ENCODE data around the gene DSC1. TPM values are rescaled to one million over a fixed set of nuclear protein-coding genes. Genes with fewer than 3 reads are reported as not detected.
"Not testable (repeated sequence)": the region's sequence is repeated elsewhere in the genome, so short reads cannot be mapped to it uniquely, and the experiment has no call there.

Gene DSC1
- total and polyA plus RNA-seq, 7 donors = 0.09 TPM; not detected in 6

DNA sequence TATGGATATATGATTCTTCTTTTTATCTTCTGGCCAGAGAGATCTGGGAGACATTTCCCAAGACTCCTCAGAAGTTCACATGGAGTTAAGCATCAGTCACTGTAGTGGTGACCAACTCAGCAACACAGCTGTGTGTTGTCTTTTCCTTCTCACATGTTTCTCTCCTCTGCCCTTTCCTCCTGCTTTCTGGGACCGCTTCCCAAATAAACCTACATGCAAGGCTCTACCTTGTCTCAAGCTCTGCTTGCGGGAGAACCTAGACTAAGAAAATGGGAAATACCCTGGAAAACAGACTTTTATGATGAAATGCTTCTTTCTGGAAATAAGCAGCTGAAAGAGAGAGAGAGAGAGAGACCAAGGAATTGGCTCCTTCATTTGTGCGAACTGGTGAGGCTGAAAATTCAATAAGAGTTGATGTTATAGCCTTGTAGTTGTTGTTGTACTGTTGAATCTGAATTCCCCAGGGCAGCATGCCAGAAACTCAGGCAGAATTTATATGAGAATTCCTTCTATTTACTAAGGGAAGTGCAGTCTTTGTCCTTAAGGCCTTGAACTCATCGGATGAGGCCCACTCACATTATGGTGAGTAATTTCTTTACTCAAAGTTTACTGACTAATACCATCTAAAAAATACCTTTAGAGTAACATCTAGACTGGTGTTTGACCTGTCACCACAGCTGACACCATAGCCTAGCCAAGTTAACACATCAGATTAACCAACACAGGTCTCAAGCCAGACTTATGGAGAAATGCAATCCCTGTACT lies 22.7 kb upstream of the DSC1 start:
- intact Hi-C loops (cut with DNase I) = no loop called here
- TF ChIP-seq POLR2AphosphoS5 (IDR thresholded peaks at IDR 0.05) (no peak), POLR2A (IDR thresholded peaks at IDR 0.05) (no peak), EP300 (IDR thresholded peaks at IDR 0.05) (no peak)
- TF ChIP-seq, protein P1, sequence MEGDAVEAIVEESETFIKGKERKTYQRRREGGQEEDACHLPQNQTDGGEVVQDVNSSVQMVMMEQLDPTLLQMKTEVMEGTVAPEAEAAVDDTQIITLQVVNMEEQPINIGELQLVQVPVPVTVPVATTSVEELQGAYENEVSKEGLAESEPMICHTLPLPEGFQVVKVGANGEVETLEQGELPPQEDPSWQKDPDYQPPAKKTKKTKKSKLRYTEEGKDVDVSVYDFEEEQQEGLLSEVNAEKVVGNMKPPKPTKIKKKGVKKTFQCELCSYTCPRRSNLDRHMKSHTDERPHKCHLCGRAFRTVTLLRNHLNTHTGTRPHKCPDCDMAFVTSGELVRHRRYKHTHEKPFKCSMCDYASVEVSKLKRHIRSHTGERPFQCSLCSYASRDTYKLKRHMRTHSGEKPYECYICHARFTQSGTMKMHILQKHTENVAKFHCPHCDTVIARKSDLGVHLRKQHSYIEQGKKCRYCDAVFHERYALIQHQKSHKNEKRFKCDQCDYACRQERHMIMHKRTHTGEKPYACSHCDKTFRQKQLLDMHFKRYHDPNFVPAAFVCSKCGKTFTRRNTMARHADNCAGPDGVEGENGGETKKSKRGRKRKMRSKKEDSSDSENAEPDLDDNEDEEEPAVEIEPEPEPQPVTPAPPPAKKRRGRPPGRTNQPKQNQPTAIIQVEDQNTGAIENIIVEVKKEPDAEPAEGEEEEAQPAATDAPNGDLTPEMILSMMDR (IDR thresholded peaks at IDR 0.05) = no peak
- Histone ChIP-seq H3K9me3 (no peaks in the 10 kb centered on the region), H3K4me1 (no peaks in the 10 kb centered on the region), H3K36me3 (no peaks in the 10 kb centered on the region), H3K27me3 (no peaks in the 10 kb centered on the region), H3K4me3 (no peak overlapping the region), H3K27ac (no peak overlapping the region)
- WGBS, 2 donors = 52 to 79% methylated on average over 4 of the region's 4 CpGs
- no peak for DNase-seq

DNA sequence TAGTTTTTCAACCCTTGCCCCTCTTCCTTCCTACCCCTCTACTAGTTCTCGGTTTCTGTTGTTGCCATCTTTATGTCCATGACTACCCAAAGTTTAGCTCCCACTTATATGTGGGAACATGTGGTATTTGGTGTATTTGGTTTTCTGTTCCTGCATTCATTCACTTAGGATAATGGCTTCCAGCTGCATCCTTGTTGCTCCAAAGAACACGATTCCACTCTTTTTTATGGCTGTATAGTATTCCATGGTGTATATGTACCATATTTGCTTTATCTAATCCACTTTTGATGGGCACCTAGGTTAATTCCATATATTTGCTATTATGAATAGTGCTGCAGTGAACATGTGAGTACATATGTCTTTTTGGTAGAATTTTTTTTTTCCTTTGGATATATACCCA lies 20.6 kb upstream of the DSC1 start:
- H3K27me3 ChIP-seq = no peaks in the 10 kb centered on the region
- DNase-seq = no peak
- intact Hi-C loops (cut with DNase I) = no loop called here
- no peak overlapping the region for H3K27ac ChIP-seq
- WGBS, 2 donors = 86 to 88% methylated on average over 2 of the region's 2 CpGs
- no peak for TF ChIP-seq POLR2AphosphoS5 (IDR thresholded peaks at IDR 0.05)
- TF ChIP-seq, protein P1 (IDR thresholded peaks at IDR 0.05) = no peak
- TF ChIP-seq EP300 (IDR thresholded peaks at IDR 0.05) = no peak
- TF ChIP-seq POLR2A (IDR thresholded peaks at IDR 0.05) = no peak
- no peak overlapping the region for H3K4me3 ChIP-seq
- H3K36me3 ChIP-seq = no peaks in the 10 kb centered on the region
- no peaks in the 10 kb centered on the region for H3K9me3 ChIP-seq
- no peaks in the 10 kb centered on the region for H3K4me1 ChIP-seq

DNA sequence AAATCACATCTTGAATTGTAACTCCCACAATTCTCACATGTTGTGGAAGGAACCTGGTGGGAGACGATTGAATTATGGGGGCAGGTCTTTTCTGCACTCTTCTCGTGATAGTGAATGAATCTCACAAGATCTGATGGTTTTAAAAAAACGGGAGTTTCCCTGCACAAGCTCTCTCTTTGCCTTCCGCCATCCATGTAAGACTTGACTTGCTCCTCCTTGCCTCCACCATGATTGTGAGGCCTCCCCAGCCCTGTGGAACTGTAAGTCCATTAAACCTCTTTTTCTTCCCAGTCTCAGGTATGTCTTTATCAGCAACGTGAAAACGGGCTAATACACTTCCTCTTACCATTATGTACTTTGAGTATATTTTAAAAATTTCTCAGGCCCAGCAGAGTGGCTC lies 14.7 kb upstream of the DSC1 start:
- not testable (repeated sequence) for H3K27ac ChIP-seq

DNA sequence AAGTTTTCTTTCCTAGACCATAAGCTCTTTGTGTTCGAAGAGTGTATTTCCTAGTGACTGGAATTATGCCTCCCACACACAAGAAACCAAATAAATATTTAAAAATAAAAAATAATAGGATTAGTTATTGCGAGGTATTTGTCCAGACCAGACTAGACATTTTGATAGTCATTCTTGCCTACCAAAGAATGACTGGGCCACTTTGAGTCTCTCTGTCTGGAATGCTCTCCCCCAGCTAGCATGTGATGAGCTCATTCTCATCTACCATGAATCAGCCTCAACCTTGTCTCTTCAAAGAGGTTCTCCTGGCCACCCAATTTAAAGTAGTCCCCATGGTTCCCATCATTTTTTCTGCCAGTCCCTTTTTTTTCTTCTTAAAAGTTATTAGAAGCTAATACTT lies 13.9 kb upstream of the DSC1 start:
- intact Hi-C loops (cut with DNase I) = no loop called here
- H3K27ac ChIP-seq = no peak overlapping the region
- no peak for DNase-seq
- no peak overlapping the region for H3K4me3 ChIP-seq
- H3K9me3 ChIP-seq = peaks cover 0 to 4% (median 0%) of the 10 kb centered on the region in 4 donors
- 88 to 95% methylated on average over 2 of the region's 2 CpGs for WGBS, 2 donors
- no peaks in the 10 kb centered on the region for H3K36me3 ChIP-seq
- no peaks in the 10 kb centered on the region for H3K4me1 ChIP-seq
- no peak for TF ChIP-seq EP300 (IDR thresholded peaks at IDR 0.05)
- no peak for TF ChIP-seq POLR2AphosphoS5 (IDR thresholded peaks at IDR 0.05)
- TF ChIP-seq, protein P1 (IDR thresholded peaks at IDR 0.05) = no peak
- H3K27me3 ChIP-seq = no peaks in the 10 kb centered on the region

More for the DNA sequence above, 14.7 kb upstream of the DSC1 start:
- H3K4me3 ChIP-seq; intact Hi-C loops (cut with DNase I); H3K36me3 ChIP-seq; H3K9me3 ChIP-seq; H3K4me1 ChIP-seq; H3K27me3 ChIP-seq; DNase-seq: not testable (repeated sequence)
- WGBS, 2 donors = 94 to 95% methylated on average over 6 of the region's 6 CpGs

DNA sequence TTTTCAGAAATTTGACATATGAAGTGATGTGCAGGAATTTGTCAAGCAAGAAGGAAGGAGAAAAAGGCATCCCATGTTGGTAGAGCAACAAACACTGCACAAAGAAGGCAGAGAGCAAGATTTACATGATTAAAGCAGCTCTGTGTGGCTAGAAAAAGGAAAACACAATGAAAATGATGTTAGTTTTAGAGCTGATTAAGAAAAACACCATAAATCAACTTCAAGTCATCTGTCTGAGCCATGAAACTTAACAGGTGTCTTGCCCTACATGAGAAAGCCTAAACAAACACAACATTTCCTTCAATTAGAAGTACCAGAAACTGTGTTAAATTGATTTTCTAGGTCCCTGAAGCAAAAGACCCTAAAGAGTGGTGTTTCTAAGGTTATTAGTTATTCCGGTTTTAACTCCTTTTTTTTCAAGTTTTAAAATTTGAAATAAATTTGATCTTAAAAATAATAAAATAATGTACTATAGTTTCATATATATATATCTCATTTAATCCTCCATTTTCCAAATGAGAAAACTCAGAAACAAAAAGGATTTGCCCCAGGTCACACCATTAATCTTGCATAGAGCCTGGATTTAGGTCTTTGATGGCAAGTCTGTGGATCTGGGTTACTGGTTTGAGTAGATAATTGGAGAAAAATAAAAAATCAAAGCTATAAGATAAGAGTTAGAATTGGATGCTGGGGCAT lies 8.6 kb upstream of the DSC1 start:
- TF ChIP-seq POLR2AphosphoS5 (IDR thresholded peaks at IDR 0.05) = no peak
- TF ChIP-seq, protein P1 (IDR thresholded peaks at IDR 0.05) = no peak
- TF ChIP-seq EP300 (IDR thresholded peaks at IDR 0.05) = no peak
- no peak for TF ChIP-seq POLR2A (IDR thresholded peaks at IDR 0.05)
- WGBS, 2 donors = 83 to 86% methylated on average over 1 of the region's 1 CpG
- H3K4me1 ChIP-seq = no peaks in the 10 kb centered on the region

More for the DNA sequence above, 8.6 kb upstream of the DSC1 start:
- H3K36me3 ChIP-seq = no peaks in the 10 kb centered on the region
- no peak overlapping the region for H3K27ac ChIP-seq
- no peaks in the 10 kb centered on the region for H3K27me3 ChIP-seq
- intact Hi-C loops (cut with DNase I) = no loop called here
- H3K4me3 ChIP-seq = no peak overlapping the region
- no peak for DNase-seq
- no peaks in the 10 kb centered on the region for H3K9me3 ChIP-seq
